ENCODE measurements around the gene ARAP1.
A peak's percentile ranks its signal among the peaks of the same experiment; 100 is the strongest.

The ARAP1 gene

GRCh38 chr11:72783144-72783905 is 31.1 kb upstream of the ARAP1 start:
- Mint-ChIP-seq H3K36me3 (ENCODE audit: low read depth) (no peaks in the 10 kb centered on the region), H3K27ac (no peak overlapping the region), H3K27me3 (no peaks in the 10 kb centered on the region), H3K4me3 (no peak overlapping the region), H3K4me1 (ENCODE audit: low read depth) (peaks cover 36% of the 10 kb centered on the region), H3K9me3 (no peaks in the 10 kb centered on the region)

- peak overlapping the region; percentile 60 for H3K4me3 Mint-ChIP-seq
- H3K36me3 Mint-ChIP-seq (ENCODE audit: low read depth) = no peaks in the 10 kb centered on the region
- H3K9me3 Mint-ChIP-seq = no peaks in the 10 kb centered on the region
- peak overlapping the region; percentile 2 for H3K27ac Mint-ChIP-seq
- H3K4me1 Mint-ChIP-seq (ENCODE audit: low read depth) = peaks cover 26% of the 10 kb centered on the region
- H3K27me3 Mint-ChIP-seq = no peaks in the 10 kb centered on the region
These were observed 30.1 kb upstream of the ARAP1 start for GRCh38 chr11:72782081-72782920.

GRCh38 chr11:72781313-72782080 is 29.3 kb upstream of the ARAP1 start:
- peak overlapping the region; percentile 60 for H3K4me3 Mint-ChIP-seq
- no peaks in the 10 kb centered on the region for H3K36me3 Mint-ChIP-seq (ENCODE audit: low read depth)

GRCh38 chr11:72781063-72781312 is 28.8 kb upstream of the ARAP1 start:
- no peak overlapping the region for H3K27ac Mint-ChIP-seq

More at GRCh38 chr11:72781313-72782080, 29.3 kb upstream of the ARAP1 start:
- H3K4me1 Mint-ChIP-seq (ENCODE audit: low read depth) = peaks cover 19% of the 10 kb centered on the region
- no peak overlapping the region for H3K27ac Mint-ChIP-seq
- no peaks in the 10 kb centered on the region for H3K27me3 Mint-ChIP-seq
- H3K9me3 Mint-ChIP-seq = no peaks in the 10 kb centered on the region

GRCh38 chr11:72780296-72781062 is 28.3 kb upstream of the ARAP1 start:
- Mint-ChIP-seq H3K27ac (no peak overlapping the region), H3K4me1 (ENCODE audit: low read depth) (peaks cover 18% of the 10 kb centered on the region), H3K36me3 (ENCODE audit: low read depth) (no peaks in the 10 kb centered on the region), H3K27me3 (no peaks in the 10 kb centered on the region), H3K4me3 (peak overlapping the region; percentile 48), H3K9me3 (no peaks in the 10 kb centered on the region)

More at GRCh38 chr11:72781063-72781312, 28.8 kb upstream of the ARAP1 start:
- Mint-ChIP-seq H3K9me3 (no peaks in the 10 kb centered on the region), H3K27me3 (no peaks in the 10 kb centered on the region), H3K4me3 (peak overlapping the region; percentile 48), H3K4me1 (ENCODE audit: low read depth) (peaks cover 18% of the 10 kb centered on the region), H3K36me3 (ENCODE audit: low read depth) (no peaks in the 10 kb centered on the region)

- Mint-ChIP-seq H3K4me1 (ENCODE audit: low read depth) (peaks cover 18% of the 10 kb centered on the region), H3K9me3 (no peaks in the 10 kb centered on the region), H3K27me3 (no peaks in the 10 kb centered on the region), H3K27ac (no peak overlapping the region), H3K4me3 (no peak overlapping the region), H3K36me3 (ENCODE audit: low read depth) (no peaks in the 10 kb centered on the region)
These were observed 27.4 kb upstream of the ARAP1 start for GRCh38 chr11:72779495-72780128.

GRCh38 chr11:72778535-72779494 is 26.6 kb upstream of the ARAP1 start:
- no peak overlapping the region for H3K4me3 Mint-ChIP-seq
- H3K27me3 Mint-ChIP-seq = no peaks in the 10 kb centered on the region
- no peak overlapping the region for H3K27ac Mint-ChIP-seq
- H3K4me1 Mint-ChIP-seq (ENCODE audit: low read depth) = peaks cover 18% of the 10 kb centered on the region
- H3K36me3 Mint-ChIP-seq (ENCODE audit: low read depth) = no peaks in the 10 kb centered on the region
- H3K9me3 Mint-ChIP-seq = no peaks in the 10 kb centered on the region

GRCh38 chr11:72777755-72778278 is 25.6 kb upstream of the ARAP1 start:
- Mint-ChIP-seq H3K4me3 (no peak overlapping the region), H3K4me1 (ENCODE audit: low read depth) (peaks cover 18% of the 10 kb centered on the region), H3K9me3 (no peaks in the 10 kb centered on the region), H3K36me3 (ENCODE audit: low read depth) (no peaks in the 10 kb centered on the region), H3K27me3 (no peaks in the 10 kb centered on the region), H3K27ac (no peak overlapping the region)

- H3K9me3 Mint-ChIP-seq = no peaks in the 10 kb centered on the region
- H3K4me3 Mint-ChIP-seq = no peak overlapping the region
- H3K4me1 Mint-ChIP-seq (ENCODE audit: low read depth) = peaks cover 10% of the 10 kb centered on the region
- no peak overlapping the region for H3K27ac Mint-ChIP-seq
- no peaks in the 10 kb centered on the region for H3K36me3 Mint-ChIP-seq (ENCODE audit: low read depth)
- no peaks in the 10 kb centered on the region for H3K27me3 Mint-ChIP-seq
These were observed 24.9 kb upstream of the ARAP1 start for GRCh38 chr11:72776844-72777754.

GRCh38 chr11:72776117-72776843 is 24.1 kb upstream of the ARAP1 start:
- H3K27me3 Mint-ChIP-seq = no peaks in the 10 kb centered on the region
- no peaks in the 10 kb centered on the region for H3K36me3 Mint-ChIP-seq (ENCODE audit: low read depth)
- H3K27ac Mint-ChIP-seq = no peak overlapping the region
- H3K4me3 Mint-ChIP-seq = no peak overlapping the region
- H3K9me3 Mint-ChIP-seq = no peaks in the 10 kb centered on the region
- peaks cover 7% of the 10 kb centered on the region for H3K4me1 Mint-ChIP-seq (ENCODE audit: low read depth)

- Mint-ChIP-seq H3K4me3 (no peak overlapping the region), H3K9me3 (no peaks in the 10 kb centered on the region), H3K4me1 (ENCODE audit: low read depth) (peaks cover 7% of the 10 kb centered on the region), H3K36me3 (ENCODE audit: low read depth) (no peaks in the 10 kb centered on the region), H3K27me3 (no peaks in the 10 kb centered on the region), H3K27ac (no peak overlapping the region)
These were observed 23.3 kb upstream of the ARAP1 start for GRCh38 chr11:72775288-72776110.
